GM18907 (cell line): ENCODE measurements around the gene STAB2.
"Not testable (repeated sequence)": the region's sequence is repeated elsewhere in the genome, so short reads cannot be mapped to it uniquely, and the experiment has no call there.

Source experiments
- ATAC-seq: cut with Tn5 transposase; IDR thresholded peaks from one replicate; pipeline ENCODE4 v1.9.1; 2021; ENCODE audit warnings: mild to moderate bottlenecking, moderate library complexity; ENCODE audit not compliant: unreplicated experiment

STAB2 gene

GRCh38 chr12:103652808-103653207, 65.7 kb downstream of the STAB2 start:
- no peak for ATAC-seq

- ATAC-seq, result not testable (repeated sequence)
Observed at GRCh38 chr12:103653568-103654173, 66.6 kb downstream of the STAB2 start.

- ATAC-seq, result no peak
Observed at GRCh38 chr12:103654816-103655215, 67.7 kb downstream of the STAB2 start.

- ATAC-seq, result no peak
Observed at GRCh38 chr12:103656291-103656690, 69.2 kb downstream of the STAB2 start.

- ATAC-seq, result no peak
Observed at GRCh38 chr12:103657331-103657730, 70.3 kb downstream of the STAB2 start.

GRCh38 chr12:103664626-103665025, 77.6 kb downstream of the STAB2 start:
- no peak for ATAC-seq

GRCh38 chr12:103665971-103666370, 78.9 kb downstream of the STAB2 start:
- ATAC-seq, result no peak

GRCh38 chr12:103667125-103667524, 80.1 kb downstream of the STAB2 start:
- no peak for ATAC-seq

- no peak for ATAC-seq
Observed at GRCh38 chr12:103668520-103668919, 81.4 kb downstream of the STAB2 start.

GRCh38 chr12:103671367-103671766, 84.3 kb downstream of the STAB2 start:
- ATAC-seq, result no peak

- no peak for ATAC-seq
Observed at GRCh38 chr12:103672401-103673119, 85.5 kb downstream of the STAB2 start.

- ATAC-seq, result no peak
Observed at GRCh38 chr12:103673487-103673886, 86.4 kb downstream of the STAB2 start.

GRCh38 chr12:103673891-103674375, 86.9 kb downstream of the STAB2 start:
- ATAC-seq, result no peak

GRCh38 chr12:103676893-103677292, 89.8 kb downstream of the STAB2 start:
- ATAC-seq, result no peak

- no peak for ATAC-seq
Observed at GRCh38 chr12:103677341-103677740, 90.3 kb downstream of the STAB2 start.

- ATAC-seq, result no peak
Observed at GRCh38 chr12:103677905-103678304, 90.8 kb downstream of the STAB2 start.

- ATAC-seq, result no peak
Observed at GRCh38 chr12:103679421-103680170, 92.5 kb downstream of the STAB2 start.

- no peak for ATAC-seq
Observed at GRCh38 chr12:103680591-103681141, 93.6 kb downstream of the STAB2 start.

GRCh38 chr12:103686026-103686425, 99.0 kb downstream of the STAB2 start:
- no peak for ATAC-seq

GRCh38 chr12:103687253-103687652, 100.2 kb downstream of the STAB2 start:
- ATAC-seq, result no peak

- no peak for ATAC-seq
Observed at GRCh38 chr12:103688376-103689063, 101.4 kb downstream of the STAB2 start.
